Hippocampal formation (tissue), 2 donors: ENCODE data around the gene DEDD.
A peak's percentile ranks its signal among the peaks of the same experiment; 100 is the strongest.

Experiments used
- DNase-seq, 2 donors: peaks; one replicate each; lab custom pipeline; 2025; lab: John Stamatoyannopoulos, UW

The DEDD gene, protein sequence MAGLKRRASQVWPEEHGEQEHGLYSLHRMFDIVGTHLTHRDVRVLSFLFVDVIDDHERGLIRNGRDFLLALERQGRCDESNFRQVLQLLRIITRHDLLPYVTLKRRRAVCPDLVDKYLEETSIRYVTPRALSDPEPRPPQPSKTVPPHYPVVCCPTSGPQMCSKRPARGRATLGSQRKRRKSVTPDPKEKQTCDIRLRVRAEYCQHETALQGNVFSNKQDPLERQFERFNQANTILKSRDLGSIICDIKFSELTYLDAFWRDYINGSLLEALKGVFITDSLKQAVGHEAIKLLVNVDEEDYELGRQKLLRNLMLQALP

DNA sequence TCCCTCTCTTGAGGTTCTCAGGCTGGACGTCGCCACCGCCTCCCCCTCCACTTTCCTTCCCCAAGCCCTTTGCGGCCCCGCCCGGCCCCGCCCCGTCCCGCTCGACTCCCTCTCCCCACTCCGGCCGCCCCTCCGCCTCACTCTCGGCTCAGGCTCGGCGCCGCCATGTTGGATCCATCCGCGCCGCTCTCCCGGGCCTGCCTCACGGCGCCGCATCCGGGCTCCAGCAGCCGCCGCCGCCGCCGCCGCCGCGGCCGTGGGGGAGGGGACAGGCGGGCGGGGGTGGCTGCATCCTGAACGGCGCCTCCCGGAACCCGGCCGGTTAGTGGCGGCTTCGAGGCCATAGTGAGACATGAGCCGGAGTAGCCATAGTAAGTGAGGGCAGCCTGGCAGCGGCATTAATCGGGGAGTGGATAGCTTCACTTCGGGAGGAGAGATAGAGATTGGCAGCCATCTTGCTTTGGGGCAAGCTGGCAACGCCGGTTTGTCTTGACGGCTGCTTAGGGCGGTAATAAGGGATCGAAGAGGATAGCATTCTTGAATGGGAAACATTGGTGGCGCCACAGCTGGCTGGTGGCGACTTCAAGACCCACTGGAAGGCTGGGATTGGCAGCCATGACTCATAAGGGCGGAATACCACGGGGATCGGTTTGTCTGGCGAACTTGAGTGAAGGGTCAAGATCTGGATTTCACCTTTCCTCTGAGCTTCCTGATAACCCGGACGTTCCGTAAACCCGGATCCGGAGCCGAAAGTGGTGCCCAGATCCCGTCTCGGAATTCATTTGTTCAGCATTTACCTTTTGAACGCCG, at the start of gene DEDD:
Gene DEDD (minus strand): TSS at position 258 of the 810 bp plus-strand sequence. CDS start 8,205 bp downstream, outside the sequence.
- peak; percentile 91 to 98 for DNase-seq

DNA sequence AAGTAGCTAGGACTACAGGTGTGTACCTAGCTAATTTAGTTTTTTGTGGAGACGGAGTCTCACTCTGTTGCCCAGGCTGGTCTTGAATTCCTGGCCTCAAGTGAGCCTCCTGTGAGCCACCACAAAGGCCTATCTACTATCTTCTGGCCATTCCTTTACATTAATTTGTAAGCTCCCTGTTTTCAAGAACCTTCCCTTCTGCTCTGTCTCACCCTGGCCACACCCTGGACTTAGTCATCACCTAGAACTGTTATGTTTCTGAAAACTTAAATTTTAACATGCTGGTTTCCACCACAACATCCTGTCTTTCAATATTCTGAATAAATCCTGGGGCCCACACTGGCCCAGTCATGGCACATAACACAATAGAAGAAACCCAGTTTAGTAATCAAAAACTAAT, 49.7 kb upstream of the DEDD start:
- no peak for DNase-seq

DNA sequence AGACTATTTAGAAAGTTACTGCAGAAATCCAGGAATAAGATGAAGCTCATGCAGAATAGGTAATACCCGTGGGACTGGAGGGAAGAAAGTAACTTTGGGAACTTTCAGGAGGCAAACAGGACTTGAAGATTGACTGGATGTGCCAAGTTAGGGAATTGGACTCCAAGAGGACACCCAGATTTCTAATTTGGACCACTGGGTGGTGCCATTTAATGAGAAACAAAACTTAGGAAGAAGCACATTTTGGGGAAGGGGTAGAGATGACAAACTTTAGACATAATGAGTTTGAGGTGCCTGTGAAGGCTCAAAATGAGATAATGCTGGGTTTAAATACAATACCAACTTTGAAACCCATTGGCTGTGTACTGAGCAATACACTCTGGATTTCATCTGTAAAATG, 48.2 kb upstream of the DEDD start:
- no peak for DNase-seq

DNA sequence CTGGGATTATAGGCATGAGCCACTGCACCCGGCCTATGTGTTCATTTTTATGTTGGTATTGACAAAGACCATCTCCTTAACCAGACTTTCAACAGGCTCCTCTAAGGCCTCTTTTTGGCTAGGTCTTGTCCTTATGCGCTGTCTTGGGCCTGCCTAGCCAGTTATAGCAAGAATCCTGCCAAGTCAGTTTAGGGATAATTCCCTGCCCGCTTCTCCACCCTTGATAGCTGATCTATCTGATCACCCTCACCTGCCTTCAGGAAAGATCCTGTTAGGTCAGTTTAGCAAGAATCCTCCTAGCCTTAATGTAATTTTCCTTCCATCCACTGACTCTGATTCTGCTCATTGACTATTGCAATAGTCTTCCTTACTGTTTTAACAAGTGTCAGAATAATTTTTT, 47.2 kb upstream of the DEDD start:
- DNase-seq, result no peak

DNA sequence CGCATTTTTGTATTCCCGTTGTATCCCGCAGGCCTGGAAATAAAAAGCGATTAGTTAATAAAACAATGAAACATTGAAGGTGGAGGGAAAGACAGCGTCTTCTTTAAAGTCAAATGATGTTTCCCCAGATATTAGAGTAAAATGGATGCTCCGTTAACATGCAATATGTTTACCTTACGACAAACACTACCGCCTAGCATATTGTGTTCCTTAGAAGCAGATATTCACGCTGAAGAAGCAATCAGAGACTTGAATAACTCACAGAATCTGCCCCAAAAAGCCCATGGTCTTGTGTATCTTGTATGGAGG, 45.4 kb upstream of the DEDD start:
- no peak for DNase-seq

DNA sequence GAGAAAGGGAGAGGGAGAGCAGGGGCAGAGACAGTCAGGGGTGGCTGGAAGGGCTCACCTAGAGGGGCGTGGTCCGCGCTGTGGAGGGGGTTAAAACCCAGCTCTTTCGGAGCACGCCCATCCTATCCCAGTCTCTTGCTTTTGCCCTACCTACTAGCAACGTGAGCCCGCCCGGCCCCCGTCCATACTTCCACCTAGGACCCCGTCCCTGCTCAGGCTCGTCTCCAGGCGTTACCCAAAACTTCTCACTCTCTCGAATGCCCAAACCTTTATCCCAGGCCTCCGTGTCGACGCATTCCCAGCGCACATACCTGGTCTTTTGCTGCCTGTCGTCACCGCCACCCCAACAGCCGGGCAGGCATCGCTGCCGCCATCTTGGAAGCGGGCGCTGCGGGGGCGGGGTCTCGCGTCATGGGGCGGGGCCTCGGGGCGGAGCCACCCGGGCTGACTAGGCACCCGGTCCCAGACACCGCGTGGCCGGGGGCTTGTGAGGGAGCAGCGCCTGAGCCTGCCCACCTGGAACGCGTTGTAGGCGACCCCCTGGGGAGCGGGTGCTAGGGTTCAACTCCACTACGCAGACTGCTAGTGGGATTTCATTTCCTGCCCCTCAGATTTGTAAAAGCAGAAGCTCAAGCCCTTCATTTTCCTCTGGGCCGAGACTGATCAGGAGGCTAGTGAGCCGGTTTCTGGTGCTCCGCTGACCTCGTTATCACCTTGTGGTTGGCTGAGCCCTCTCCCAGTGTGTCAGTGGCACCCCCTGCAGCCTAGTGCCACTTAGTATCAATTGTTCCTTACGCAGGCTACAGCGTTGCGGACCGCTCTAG, 44.9 kb upstream of the DEDD start, which contains the start of gene B4GALT3:
Gene B4GALT3 (minus strand): TSS at position 396 of the 824 bp plus-strand sequence. CDS start 1,447 bp downstream, outside the sequence.
- DNase-seq, result peak; percentile 59 to 90

DNA sequence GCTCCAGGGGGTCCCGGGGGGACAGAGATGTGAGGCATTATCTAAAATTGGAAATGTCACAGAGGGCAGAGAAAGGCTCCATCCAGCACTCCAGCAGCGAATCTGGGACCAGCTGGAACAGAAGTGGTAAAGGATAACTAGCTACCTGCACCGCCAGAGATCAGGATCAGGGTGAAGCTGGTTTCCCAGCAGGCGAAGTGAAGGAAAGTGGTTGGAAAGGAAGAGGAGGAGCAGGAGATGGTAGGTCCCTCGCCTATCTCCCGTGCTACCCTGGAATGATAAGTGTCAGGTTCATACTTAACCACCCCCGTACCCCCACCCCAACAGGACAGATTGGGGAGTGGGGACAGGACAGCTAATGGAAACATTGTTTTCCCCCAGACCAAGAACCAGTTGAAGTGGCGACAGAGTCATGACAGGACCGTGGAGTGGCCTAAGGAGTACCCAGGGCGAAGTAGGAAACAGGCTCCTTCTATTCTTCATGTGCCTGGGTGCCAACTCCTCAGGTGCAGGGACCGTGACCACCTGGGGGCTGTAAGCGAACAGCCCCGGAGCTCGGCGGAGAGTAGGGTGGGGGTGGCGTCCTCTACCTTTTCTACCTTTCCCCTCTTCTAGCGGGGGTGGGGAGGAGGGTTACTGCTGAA, 44.1 kb upstream of the DEDD start:
- DNase-seq, result no peak

DNA sequence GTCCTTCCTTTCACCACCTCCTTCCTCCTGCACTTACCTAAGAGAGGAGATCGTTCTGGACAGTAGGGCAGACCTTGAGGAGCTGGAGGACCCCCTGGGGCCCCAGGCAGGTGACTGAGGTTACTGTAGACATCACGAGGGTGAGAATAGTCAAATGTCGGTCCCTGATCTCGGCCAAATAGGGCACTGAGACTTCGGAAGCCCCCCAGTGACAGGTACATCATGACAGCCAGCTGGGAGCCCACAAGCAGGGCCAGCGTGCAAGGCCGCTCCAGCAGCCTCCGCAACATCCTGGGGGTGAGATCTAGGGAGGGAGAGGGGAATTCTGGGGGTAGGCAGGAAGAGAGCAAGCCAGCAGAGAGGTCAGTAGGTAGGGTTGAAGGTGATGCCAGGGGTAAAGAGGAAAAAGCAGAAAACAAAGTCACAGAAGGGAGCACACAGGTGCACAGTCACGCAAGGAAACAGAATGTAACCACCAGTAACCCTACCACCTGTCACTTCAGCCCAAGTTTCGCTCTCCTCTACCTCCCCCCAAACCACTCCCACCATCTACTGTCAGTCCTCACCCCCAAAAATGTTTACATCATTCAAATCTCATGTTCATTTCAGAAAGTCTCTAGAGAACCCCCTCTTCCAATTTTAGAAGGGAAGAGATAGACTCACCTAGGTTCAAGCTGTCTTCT, 43.4 kb upstream of the DEDD start:
- no peak for DNase-seq

DNA sequence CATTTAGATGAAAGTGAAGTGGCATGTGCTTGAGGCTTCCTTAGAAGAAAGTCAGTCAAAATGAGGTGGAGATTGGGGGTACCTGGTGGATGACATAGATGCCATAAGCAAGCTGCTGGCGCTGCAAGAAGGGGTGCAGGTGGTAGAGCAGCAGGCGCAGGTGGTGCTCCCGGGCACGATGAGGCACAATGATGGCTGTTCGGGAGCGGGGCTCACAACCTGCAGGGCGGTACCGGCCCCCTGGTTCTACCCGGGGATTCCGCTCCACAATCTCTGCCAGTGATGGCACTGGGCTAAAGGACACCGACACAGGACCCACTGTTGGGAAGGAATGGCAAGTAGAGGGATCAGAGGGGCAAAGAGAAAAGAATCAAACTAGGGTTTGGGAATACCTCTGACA, 42.4 kb upstream of the DEDD start:
- no peak for DNase-seq

DNA sequence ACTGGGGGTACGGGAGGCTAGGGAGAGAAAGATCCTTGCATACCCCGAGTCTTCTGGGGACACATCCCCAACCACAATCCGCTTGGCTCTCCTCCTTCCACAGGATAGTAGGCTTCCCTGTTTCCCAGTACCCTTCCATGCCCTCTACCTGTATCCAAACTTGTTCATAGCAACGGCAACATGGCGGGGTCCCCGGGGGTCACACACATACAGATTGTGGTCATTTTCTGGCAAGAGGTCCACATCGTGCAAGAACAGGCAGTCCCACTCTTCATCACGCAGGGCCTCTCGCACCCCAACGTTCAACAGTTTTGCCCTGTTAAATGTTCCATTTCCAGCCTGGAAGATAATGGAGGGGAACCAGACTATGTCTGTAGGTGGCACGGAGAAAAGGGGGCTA, 41.2 kb upstream of the DEDD start:
- no peak for DNase-seq

DNA sequence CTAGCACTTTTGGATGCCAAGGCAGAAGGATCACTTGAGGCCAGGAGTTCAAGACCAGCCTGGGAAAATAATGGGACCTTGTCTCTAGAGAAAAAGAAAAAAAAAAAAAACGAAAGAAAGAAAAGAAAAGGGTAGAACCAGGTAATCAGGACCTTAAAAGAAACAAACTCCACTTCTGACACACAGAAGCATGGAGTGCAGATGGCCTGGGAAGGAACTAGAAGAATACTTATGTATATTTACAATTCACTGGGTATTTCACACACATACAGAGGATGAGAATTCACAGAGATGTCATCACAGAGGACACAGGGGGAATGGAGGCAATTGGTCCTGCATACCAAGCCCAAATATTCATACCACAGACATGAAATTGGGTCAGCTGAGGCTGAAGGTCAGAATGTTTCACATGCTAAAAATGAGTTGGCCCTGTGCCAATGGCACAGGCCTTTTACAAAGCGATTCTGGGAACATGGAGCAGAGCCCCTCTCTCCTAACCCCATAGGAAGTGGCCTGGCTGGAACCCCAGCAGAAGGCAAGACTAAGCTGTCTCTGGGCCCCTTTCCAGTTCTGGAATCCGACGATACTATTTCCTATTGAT, 40.4 kb upstream of the DEDD start:
- DNase-seq, result no peak

DNA sequence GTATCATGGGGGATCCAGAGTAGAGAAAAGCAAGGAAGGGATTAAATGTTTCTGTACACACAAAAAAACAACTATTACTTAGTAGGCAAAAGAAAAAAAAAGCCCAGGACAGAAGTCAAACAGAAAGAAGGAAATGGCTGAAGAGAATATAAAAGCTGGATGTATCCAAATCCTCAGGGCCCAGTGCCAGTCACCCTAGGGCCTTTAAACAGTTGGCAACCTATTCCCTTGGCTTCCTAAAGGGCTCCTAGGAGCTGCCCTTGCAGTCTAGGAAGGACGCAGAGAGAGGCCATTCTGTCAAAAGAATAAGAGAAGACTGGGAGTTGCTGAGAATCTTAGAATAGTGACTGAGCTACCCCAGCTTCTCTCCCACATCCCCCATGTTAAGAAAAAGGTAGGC, 39.9 kb upstream of the DEDD start:
- no peak for DNase-seq

DNA sequence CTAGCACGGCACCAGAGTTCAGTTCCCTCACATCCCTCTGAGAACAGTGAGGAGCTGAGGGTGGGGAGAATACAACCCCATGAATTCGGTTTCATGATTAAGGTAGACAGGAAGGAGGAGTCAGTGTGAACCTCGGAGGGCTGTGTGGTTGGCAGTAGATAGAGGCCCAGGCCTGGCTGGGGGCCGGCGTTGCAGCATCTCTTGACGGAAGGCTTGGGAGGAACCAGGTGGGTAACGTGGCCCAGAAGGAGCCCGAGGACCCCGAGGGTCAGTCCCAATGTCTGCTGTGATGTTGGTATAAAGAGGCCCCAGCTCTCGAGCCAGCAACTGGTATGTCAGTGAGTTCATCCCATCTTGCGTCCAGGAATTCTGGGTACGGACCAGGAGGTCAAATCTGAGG, 39.2 kb upstream of the DEDD start:
- DNase-seq, result no peak

DNA sequence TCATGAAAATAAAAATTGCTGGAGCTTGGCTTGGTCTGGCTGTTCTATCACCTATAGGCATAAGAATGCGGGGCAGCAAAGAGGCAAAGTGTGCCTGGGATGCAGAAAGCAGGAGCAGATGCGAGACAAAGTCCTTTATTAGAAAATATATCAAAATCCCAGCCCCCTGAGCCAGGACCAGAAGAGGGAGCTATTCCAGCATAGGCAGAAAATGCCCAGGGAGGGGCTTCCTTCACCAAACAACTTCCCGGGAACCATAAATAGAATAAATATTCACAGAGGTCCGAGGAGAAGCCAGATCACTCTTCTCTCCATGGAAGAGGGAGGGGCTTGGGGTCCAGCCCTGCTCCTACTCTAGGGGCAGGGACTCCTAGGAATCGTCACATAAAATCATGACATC, 38.7 kb upstream of the DEDD start:
- DNase-seq, result no peak

DNA sequence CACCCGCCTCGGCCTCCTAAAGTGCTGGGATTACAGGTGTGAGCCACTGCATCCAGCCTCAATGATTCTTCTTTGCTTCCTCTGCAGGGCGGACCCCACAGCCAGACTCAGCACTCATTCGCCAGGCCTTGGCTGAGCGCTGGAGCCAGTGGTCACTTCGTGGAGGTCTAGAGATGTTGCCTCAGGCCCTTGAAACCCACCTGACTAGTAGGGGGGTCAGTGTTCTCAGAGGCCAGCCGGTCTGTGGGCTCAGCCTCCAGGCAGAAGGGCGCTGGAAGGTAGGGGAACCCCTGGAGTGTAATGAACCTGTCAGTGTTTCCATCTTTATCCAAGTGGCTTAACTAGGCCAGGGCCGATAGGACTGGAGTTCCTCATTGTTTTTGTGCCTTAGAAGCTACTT, 36.4 kb upstream of the DEDD start:
- no peak for DNase-seq

DNA sequence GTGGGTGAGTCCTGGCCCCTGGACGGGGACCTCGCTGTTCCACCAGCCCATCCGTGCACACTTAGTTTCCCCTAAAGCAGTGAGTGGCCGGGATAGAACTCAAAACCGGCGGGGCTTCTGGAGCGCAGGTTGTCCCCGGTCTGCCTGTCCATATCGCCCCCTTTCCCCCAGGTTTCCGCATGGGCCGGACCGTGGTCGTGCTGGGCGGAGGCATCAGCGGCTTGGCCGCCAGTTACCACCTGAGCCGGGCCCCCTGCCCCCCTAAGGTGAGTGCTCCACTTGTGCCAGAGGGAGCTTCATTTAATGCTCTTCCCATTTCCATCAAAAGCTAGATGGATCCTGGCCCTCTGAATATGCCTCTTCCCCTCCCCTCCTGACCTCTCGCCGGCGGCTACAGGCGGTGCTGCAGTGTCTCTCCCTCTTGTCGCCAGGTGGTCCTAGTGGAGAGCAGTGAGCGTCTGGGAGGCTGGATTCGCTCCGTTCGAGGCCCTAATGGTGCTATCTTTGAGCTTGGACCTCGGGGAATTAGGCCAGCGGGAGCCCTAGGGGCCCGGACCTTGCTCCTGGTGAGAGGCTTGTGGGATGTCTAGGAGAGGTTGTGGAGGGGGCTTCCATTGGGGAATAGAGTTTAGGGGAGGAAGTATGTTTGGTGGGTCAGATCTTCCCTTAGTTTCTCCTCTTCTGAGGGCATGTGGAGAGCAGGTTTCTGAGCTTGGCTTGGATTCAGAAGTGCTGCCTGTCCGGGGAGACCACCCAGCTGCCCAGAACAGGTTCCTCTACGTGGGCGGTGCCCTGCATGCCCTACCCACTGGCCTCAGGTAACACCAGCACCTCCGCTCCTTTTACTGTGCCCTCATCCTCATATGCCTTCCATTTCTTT, 34.4 kb upstream of the DEDD start:
- no peak for DNase-seq

DNA sequence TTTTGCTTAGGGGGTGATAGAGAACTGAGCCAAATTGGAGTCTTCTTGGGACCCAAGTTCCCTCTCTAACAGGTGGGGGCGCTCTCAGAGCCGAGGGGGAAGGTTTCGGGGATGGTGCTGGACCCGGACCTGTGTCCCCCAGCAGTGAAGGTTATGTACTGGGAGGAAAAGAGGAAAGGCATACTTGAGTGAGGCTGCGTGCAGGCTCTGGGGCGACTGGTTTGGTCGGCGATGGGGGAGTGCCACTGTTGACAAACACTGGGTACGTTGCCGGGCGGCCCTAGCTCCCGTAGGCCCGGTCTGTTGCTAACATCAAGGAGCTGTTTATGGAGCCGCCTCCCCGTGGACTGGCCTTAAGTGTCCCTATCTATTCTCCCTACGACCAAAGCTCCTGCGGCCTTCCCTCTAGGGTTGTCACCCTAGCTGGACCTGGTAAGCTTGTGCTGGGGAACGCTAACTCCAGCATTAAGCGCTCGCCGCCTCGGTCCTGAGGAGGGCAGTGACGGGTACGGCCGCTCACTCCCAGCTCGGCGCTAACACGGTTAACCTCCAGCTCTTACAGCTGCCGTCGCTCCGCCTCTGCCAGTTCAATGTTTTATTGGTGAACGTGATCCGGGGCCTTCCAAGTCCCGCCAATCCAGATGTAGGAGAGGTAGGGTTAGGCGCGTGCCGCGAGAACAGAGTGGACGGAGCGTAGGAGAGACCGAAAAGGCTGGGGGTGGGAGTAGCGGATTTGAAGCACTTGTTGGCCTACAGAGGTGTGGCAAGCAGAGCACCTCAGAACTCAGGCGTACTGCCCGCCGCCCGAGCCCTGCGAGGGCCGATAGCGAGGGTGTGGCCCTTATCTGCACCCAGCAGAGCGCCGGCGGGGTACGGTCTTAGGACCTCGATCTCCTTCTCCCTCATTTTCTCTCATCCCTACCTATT, 33.5 kb upstream of the DEDD start, which contains the start of gene PPOX:
Gene PPOX (plus strand): TSS at position 685 of the 927 bp plus-strand sequence. CDS start 422 bp downstream, outside the sequence.
- peak; percentile 97 to 98 for DNase-seq

DNA sequence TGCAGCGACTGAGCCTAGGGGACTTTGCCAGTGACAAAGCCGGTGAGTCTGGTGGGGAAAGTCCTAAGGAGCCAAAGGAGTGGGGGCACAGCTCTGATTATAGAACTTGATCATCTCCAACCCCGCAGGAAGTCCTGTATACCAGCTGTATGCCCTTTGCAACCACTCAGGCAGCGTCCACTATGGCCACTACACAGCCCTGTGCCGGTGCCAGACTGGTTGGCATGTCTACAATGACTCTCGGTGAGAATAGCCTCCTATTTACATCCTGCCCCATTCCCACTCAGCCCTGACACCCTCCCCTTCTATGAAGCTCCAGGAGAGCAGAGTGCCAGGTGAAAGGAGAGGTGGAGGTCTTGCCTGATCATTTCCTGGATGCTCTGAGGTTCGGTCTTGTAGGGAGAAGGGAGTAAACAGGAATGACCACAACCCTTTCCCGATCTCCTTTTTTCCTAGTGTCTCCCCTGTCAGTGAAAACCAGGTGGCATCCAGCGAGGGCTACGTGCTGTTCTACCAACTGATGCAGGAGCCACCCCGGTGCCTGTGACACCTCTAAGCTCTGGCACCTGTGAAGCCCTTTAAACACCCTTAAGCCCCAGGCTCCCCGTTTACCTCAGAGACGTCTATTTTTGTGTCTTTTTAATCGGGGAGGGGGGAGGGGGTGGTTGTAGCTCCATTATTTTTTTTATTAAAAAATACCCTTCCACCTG, 32.6 kb upstream of the DEDD start:
- DNase-seq, result no peak
